Trophoblast cell (in vitro differentiated cells and primary cell): ENCODE measurements around the gene NXPE1.
A peak's percentile ranks its signal among the peaks of the same experiment; 100 is the strongest.
"Not testable (repeated sequence)": the region's sequence is repeated elsewhere in the genome, so short reads cannot be mapped to it uniquely, and the experiment has no call there.

Experiments
- DNase-seq, 2 donors: peaks; one replicate each; pipeline ENCODE4 v3.0.0-alpha.2; 2016
- H2AFZ ChIP-seq: 2 replicates; pipeline ENCODE4 v1.6.1; 2013; ENCODE audit warnings: low read length, moderate library complexity, mild to moderate bottlenecking; ENCODE audit not compliant: insufficient read depth, poor library complexity
- H2AK5ac ChIP-seq: 2 replicates; pipeline ENCODE4 v1.6.1; 2013; ENCODE audit warnings: mild to moderate bottlenecking, low read length
- H2BK120ac ChIP-seq: 2 replicates; pipeline ENCODE4 v1.6.1; 2013; ENCODE audit warnings: low read length, mild to moderate bottlenecking, moderate library complexity; ENCODE audit not compliant: insufficient read depth, poor library complexity
- H2BK12ac ChIP-seq: 2 replicates; pipeline ENCODE4 v1.6.1; 2013; ENCODE audit warnings: mild to moderate bottlenecking, low read length, moderate library complexity
- H2BK5ac ChIP-seq: 2 replicates; pipeline ENCODE4 v1.6.1; 2013; ENCODE audit warnings: low read length, low read depth, moderate library complexity, mild to moderate bottlenecking; ENCODE audit not compliant: poor library complexity
- H3K14ac ChIP-seq: 2 replicates; pipeline ENCODE4 v1.6.1; 2013; ENCODE audit warnings: mild to moderate bottlenecking, low read length
- H3K18ac ChIP-seq: 2 replicates; pipeline ENCODE4 v1.6.1; 2013; ENCODE audit warnings: mild to moderate bottlenecking, low read length
- H3K23ac ChIP-seq: 2 replicates; pipeline ENCODE4 v1.6.1; 2013; ENCODE audit warnings: low read length
- H3K27ac ChIP-seq: 2 replicates; pipeline ENCODE4 v1.5.1; 2013; ENCODE audit warnings: low read depth, mild to moderate bottlenecking, inconsistent platforms, low read length, moderate library complexity
- H3K27me3 ChIP-seq: 2 replicates; pipeline ENCODE4 v1.6.1; 2013; ENCODE audit warnings: inconsistent platforms, mild to moderate bottlenecking, low read length, moderate library complexity; ENCODE audit not compliant: insufficient read depth
- H3K36me3 ChIP-seq, 2 experiments: 1 replicate in 1 of 2; 2 replicates in 1 of 2; pipeline ENCODE4 v1.6.1; 2013; ENCODE audit warnings: low read length in 2 of 2, mild to moderate bottlenecking in 2 of 2, moderate library complexity in 1 of 2; ENCODE audit not compliant: insufficient read depth in 2 of 2, control insufficient read depth in 1 of 2
- H3K4ac ChIP-seq: 2 replicates; pipeline ENCODE4 v1.6.1; 2013; ENCODE audit warnings: low read depth, mild to moderate bottlenecking, low read length, moderate library complexity
- H3K4me1 ChIP-seq, 2 experiments: 1 replicate in 1 of 2; 2 replicates in 1 of 2; pipeline ENCODE4 v1.6.1; 2013; ENCODE audit warnings: low read length in 2 of 2, mild to moderate bottlenecking in 2 of 2, moderate library complexity in 1 of 2; ENCODE audit not compliant: insufficient read depth in 2 of 2, control insufficient read depth in 1 of 2
- H3K4me2 ChIP-seq: 2 replicates; pipeline ENCODE4 v1.6.1; 2013; ENCODE audit warnings: inconsistent platforms, mild to moderate bottlenecking, low read length, moderate library complexity
- H3K4me3 ChIP-seq: 2 replicates; pipeline ENCODE4 v1.5.1; 2013; ENCODE audit warnings: mild to moderate bottlenecking, low read depth, low read length, inconsistent platforms
- H3K79me1 ChIP-seq: one replicate; pipeline ENCODE4 v1.6.1; 2013; ENCODE audit warnings: low read length
- H3K79me2 ChIP-seq: 2 replicates; pipeline ENCODE4 v1.6.1; 2013; ENCODE audit warnings: low read length, mild to moderate bottlenecking; ENCODE audit not compliant: control insufficient read depth, insufficient read depth, poor library complexity
- H3K9ac ChIP-seq: 2 replicates; pipeline ENCODE4 v1.6.1; 2013; ENCODE audit warnings: mild to moderate bottlenecking, low read length
- H3K9me3 ChIP-seq: 2 replicates; pipeline ENCODE4 v1.6.1; 2013; ENCODE audit warnings: low read depth, mild to moderate bottlenecking, control low read depth, inconsistent platforms, low read length; ENCODE audit not compliant: insufficient read depth
- H4K12ac ChIP-seq: 2 replicates; pipeline ENCODE4 v1.6.1; 2013; ENCODE audit warnings: low read depth, mild to moderate bottlenecking, low read length, moderate library complexity
- H4K8ac ChIP-seq: 2 replicates; pipeline ENCODE4 v1.6.1; 2013; ENCODE audit warnings: low read depth, mild to moderate bottlenecking, low read length, moderate library complexity
- H4K91ac ChIP-seq: one replicate; pipeline ENCODE4 v1.6.1; 2013; ENCODE audit warnings: low read depth, mild to moderate bottlenecking, low read length, moderate library complexity
- WGBS: extraction: QIAGEN DNeasy Blood & Tissue Kit; methylation state at CpG from one replicate; pipeline ENCODE4 v1.1.7; 2013; ENCODE audit warnings: missing lambda C conversion rate; ENCODE audit not compliant: insufficient read length, insufficient coverage; ENCODE audit errors: extremely low coverage; 5-methylcytosine and 5-hydroxymethylcytosine counted together

The NXPE1 gene

GRCh38 chr11:114604179-114604813 is 44.6 kb upstream of the NXPE1 start:
- Histone ChIP-seq H3K36me3 (no peaks in the 10 kb centered on the region), H2AFZ (no peak overlapping the region), H3K4ac (no peak overlapping the region), H3K4me1 (no peaks in the 10 kb centered on the region), H3K4me2 (no peak overlapping the region), H4K91ac (no peak overlapping the region), H3K27me3 (no peaks in the 10 kb centered on the region), H4K8ac (no peak overlapping the region), H3K23ac (no peak overlapping the region), H3K18ac (no peak overlapping the region), H3K79me1 (no peaks in the 10 kb centered on the region), H2BK120ac (no peak overlapping the region), H3K9ac (no peak overlapping the region), H3K14ac (no peak overlapping the region), H2BK5ac (no peak overlapping the region), H3K9me3 (no peaks in the 10 kb centered on the region), H3K79me2 (no peaks in the 10 kb centered on the region), H3K4me3 (no peak overlapping the region), H4K12ac (no peak overlapping the region), H3K27ac (no peak overlapping the region), H2AK5ac (no peak overlapping the region), H2BK12ac (no peak overlapping the region)
- WGBS, result no CpG with 5 or more reads among the region's 13 CpGs
- no peak for DNase-seq

DNA sequence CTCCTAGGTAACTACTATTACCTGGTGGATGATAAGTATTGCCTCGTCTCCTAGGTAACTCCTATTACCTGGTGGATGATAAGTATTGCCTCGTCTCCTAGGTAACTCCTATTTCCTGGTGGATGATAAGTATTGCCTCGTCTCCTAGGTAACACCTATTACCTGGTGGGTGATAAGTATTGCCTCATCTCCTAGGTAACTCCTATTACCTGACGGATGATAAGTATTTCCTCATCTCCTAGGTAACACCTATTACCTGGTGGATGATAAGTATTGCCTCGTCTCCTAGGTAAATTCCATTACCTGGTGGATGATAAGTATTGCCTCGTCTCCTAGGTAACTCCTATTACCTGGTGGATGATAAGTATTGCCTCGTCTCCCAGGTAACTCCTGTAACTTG is 43.5 kb upstream of the NXPE1 start:
- H3K4me2 ChIP-seq, H2BK12ac ChIP-seq, H3K27me3 ChIP-seq, H4K12ac ChIP-seq, H2AK5ac ChIP-seq, H3K4ac ChIP-seq, H2BK120ac ChIP-seq, H3K4me1 ChIP-seq, H4K91ac ChIP-seq, H3K14ac ChIP-seq, H3K9me3 ChIP-seq, H2BK5ac ChIP-seq, H3K36me3 ChIP-seq, H4K8ac ChIP-seq, H3K27ac ChIP-seq, H3K9ac ChIP-seq, H3K79me1 ChIP-seq, H3K18ac ChIP-seq, H3K4me3 ChIP-seq, H2AFZ ChIP-seq, H3K23ac ChIP-seq, H3K79me2 ChIP-seq: not testable (repeated sequence)
- DNase-seq, result peak in 1 of 2 donors; percentile 61
- WGBS, result no CpG with 5 or more reads among the region's 7 CpGs

GRCh38 chr11:114598461-114598860 is 38.8 kb upstream of the NXPE1 start:
- Histone ChIP-seq H2AFZ (no peak overlapping the region), H4K8ac (no peak overlapping the region), H2AK5ac (no peak overlapping the region), H2BK5ac (no peak overlapping the region), H3K79me1 (no peaks in the 10 kb centered on the region), H3K36me3 (no peaks in the 10 kb centered on the region), H2BK12ac (no peak overlapping the region), H3K4ac (no peak overlapping the region), H3K4me3 (no peak overlapping the region), H4K91ac (no peak overlapping the region), H3K27ac (no peak overlapping the region), H3K18ac (no peak overlapping the region), H3K4me1 (no peaks in the 10 kb centered on the region), H3K14ac (no peak overlapping the region), H3K27me3 (no peaks in the 10 kb centered on the region), H3K9ac (no peak overlapping the region), H3K79me2 (no peaks in the 10 kb centered on the region), H3K9me3 (no peaks in the 10 kb centered on the region), H3K23ac (no peak overlapping the region), H2BK120ac (no peak overlapping the region), H3K4me2 (no peak overlapping the region), H4K12ac (no peak overlapping the region)
- no peak for DNase-seq
- WGBS, result no CpG with 5 or more reads among the region's 1 CpG

DNA sequence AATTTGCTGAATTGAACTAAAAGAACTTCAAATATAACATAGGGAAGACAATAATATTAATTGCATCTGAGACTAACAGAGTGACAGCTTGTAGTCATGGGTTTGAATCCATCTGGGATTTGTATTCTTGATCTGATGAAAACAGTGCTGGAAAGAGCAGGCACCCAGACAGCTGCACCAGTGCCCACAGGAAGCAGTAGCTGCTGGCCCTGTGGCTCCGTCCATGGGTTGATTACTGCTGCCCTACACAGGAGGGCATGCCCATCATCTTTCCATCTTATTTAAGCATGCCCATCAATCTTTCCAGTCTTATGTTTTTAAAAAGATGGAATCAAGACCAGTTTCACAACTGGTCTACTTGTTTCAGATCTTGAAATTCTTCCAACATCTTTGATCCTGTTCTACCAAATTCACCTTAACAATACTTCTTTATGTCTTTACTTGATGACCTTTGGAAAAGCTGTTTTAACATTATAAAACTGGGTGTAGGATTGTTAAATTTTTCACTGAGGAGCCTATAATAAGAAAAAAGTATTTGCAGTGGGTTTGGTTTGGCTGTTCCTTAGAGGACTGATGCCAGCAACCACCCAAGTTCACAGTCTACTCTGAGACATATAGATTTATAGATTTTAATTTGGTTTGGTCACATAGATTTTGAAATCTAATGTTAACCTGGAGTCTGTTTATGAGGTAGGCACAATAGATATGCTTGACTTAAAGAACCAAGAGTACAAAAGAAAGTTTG is 36.7 kb upstream of the NXPE1 start:
- no peak overlapping the region for H3K14ac ChIP-seq
- no CpG with 5 or more reads among the region's 1 CpG for WGBS

More for the DNA sequence above, 36.7 kb upstream of the NXPE1 start:
- H2BK120ac ChIP-seq, result no peak overlapping the region
- H3K4me1 ChIP-seq, result no peaks in the 10 kb centered on the region
- H2AFZ ChIP-seq, result no peak overlapping the region
- no peak overlapping the region for H2BK12ac ChIP-seq
- H3K4ac ChIP-seq, result no peak overlapping the region
- H4K91ac ChIP-seq, result no peak overlapping the region
- no peak overlapping the region for H3K4me2 ChIP-seq
- H3K79me1 ChIP-seq, result no peaks in the 10 kb centered on the region
- no peaks in the 10 kb centered on the region for H3K79me2 ChIP-seq
- H3K27ac ChIP-seq, result no peak overlapping the region
- H2AK5ac ChIP-seq, result no peak overlapping the region
- no peak for DNase-seq
- H3K23ac ChIP-seq, result no peak overlapping the region
- H3K27me3 ChIP-seq, result no peaks in the 10 kb centered on the region
- no peak overlapping the region for H2BK5ac ChIP-seq
- H4K8ac ChIP-seq, result no peak overlapping the region
- no peak overlapping the region for H3K18ac ChIP-seq
- no peak overlapping the region for H4K12ac ChIP-seq
- H3K9me3 ChIP-seq, result no peaks in the 10 kb centered on the region
- H3K9ac ChIP-seq, result no peak overlapping the region
- H3K36me3 ChIP-seq, result no peaks in the 10 kb centered on the region
- H3K4me3 ChIP-seq, result no peak overlapping the region
